GM19193 (cell line): ENCODE measurements around the gene PYGO2.

Experiments used
- POLR2A ChIP-seq: IDR thresholded peaks from 4 replicates; pipeline ENCODE4 v1.6.1; 2011; ENCODE audit not compliant: insufficient read depth, insufficient read length; ENCODE audit errors: extremely low read depth

Gene PYGO2

GRCh38 chr1:154948079-154948478 is 13.5 kb downstream of the PYGO2 start:
- no peak for TF ChIP-seq POLR2A

DNA sequence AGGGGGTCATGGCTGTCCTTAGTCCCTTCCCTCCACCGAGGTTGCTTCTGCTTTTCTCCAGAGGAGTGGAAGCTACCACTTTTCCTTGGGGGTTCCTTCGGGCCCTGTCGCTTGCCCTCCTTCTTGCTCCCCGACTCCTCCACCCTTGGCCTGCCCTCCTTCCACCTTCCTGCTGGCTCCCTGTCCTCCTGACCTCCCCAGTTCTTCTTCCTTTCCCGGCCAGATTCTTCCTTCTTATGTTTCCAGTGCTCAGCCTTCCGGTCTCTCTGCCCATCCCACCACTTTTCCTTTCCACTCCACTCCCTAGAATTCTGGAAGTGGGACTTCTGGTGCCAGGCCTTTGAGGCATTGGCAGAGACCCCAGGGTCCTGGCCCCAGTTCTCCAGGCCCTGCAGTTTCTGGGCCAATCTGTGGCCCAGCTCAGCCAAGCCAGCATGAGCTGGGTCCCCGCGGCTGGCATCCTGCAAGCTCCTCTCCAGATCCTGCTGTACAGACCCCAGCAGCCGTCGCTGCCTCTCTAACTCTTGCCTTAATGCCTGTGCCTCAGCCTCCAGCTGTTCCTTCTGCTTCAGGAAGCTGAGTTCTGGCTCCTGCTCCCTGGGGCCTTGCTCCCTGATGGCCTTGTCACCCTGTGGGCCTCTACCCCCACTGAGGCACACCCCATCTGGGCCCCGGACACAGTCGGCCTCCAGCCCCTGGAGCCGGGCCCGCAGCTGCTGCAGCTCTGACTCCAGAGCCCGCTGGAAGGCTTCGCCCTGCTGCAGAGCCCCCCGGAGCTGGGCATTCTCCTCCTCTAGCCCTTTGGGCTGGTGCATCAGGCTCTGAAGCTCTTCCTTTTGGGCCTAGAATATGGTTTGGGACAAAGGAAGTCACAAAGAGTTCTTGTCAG is 15.4 kb downstream of the PYGO2 start:
- TF ChIP-seq POLR2A, result no peak

- TF ChIP-seq POLR2A, result no peak
Measured at GRCh38 chr1:154945160-154945961, 16.2 kb downstream of the PYGO2 start.

DNA sequence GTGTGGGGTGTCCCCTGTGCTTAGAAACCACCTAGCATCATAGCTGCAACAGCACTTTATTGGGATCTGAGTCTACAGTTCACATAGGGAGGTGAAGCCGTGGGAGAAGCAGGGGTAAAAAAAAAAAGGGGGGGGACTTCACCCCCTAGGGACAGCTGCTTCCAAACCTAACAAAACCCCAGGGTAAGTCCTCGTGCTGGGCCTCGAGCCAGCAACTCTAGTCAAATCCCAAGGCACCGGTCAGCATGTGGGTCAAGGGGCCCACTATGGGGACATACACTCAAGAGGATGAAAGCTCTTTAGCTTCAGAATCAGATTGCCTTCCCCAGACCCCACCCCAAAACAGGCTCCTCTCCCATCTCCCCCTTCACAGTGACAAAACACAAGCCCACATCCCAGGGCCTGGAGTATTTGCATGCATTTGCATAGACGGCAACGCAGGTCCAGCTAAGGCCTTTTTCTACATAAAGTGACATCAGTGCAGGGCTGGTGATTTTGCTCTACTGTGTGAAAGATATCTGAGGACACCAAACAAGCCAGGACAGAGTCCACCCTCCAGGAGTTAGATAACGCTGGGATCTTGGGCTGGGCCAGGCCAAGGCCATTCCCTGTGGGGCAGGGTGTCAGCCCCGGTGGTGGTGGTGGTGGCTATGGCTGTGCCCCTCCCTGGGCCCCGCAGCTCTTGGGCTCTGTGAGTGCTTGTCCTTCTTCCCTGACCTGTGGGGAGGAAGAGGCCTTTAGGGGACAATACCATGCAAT is 17.0 kb downstream of the PYGO2 start:
- TF ChIP-seq POLR2A, result no peak

GRCh38 chr1:154943649-154944400 is 17.8 kb downstream of the PYGO2 start:
- TF ChIP-seq POLR2A, result no peak

- TF ChIP-seq POLR2A, result no peak
Measured at GRCh38 chr1:154941333-154942013, 20.1 kb downstream of the PYGO2 start.

DNA sequence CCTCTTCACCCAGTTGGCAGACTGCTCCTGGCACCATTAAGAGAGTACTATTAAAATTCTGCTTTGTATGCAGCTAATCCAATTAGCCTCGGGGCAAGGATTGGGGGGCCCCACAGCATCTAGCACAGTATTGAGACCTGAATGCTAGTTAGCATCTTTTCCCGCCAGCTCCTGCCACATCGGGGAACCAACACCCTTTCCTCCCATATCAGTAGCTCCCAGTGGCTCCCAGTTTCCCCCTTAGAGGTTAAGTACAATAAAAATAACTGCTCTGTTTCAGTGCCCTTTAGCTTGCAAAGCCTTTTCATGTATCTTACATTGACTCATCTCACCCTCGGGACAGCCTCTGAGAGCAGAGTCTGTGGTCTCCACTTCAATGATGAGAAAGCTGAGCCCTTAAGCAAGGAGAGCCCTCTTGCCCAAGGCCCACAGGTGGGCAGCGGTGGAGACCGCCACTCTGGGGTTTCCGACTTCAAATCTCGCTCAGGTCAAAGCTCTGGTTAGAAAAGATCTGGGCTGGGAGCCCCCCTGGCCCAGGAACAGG is 20.9 kb downstream of the PYGO2 start:
- no peak for TF ChIP-seq POLR2A

- no peak for TF ChIP-seq POLR2A
Measured at GRCh38 chr1:154940213-154940560, 21.4 kb downstream of the PYGO2 start.

GRCh38 chr1:154938604-154939399 is 22.8 kb downstream of the PYGO2 start:
- TF ChIP-seq POLR2A, result no peak

DNA sequence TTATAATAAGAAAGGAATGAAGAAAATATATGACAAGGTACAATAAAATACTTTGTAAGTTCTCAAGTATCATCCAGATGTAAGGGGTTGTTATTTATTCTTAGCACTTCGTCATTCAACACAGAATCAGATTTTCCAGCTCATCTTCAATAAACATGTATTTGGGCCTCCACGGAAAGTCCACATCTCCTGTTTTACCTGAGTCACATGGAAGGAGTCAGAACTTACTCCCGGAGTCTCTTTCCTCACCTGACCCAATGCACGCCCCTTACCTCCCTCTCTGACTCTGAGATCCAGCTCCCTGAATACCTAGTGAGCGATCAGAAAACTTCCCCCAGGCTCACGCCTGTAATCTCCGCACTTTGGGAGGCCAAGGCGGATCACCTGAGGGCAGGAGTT is 23.6 kb downstream of the PYGO2 start:
- TF ChIP-seq POLR2A, result no peak

DNA sequence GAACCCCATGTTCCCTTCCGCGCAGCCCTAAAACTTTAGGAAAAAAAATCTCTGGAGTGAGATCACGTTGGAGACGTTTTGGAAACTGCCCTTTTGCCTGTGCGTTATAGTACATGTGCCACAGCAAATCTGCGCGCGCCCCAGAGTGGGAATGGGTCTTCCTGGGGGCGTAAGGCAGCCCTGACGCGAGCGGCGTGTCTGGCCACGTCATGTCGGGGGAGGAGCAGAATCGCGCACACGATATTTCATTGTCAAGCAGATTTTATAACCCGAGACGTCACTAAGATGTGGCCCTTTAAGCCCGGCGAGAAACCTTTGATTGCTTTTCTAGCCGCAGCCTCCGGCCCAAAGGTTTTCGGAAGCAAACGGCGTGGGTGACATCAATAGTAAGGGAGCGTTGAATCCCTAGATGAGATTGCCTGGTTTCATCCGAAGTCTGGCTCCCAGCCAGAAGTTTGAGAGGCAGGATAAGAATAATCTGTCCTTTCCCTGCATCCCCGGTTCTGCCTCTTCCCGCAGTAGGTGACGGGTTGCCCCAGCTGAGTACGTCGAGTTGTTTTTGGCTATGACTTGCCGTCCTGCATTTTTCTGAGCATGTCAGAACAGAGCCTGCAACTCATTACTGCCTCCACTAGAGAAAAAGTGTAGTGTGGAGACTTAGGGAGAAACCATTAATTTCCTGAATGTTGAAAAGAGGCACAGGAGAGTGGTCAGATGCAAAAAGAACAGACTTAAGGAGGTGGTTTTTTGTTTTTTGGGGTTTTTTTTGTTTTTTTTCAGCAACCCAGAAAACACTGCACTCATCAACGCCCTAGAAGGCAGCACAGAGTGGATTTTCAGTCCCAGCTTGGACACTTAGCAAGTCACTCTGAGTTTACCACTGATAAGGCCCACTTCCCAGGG is 24.2 kb downstream of the PYGO2 start:
- peak; percentile 56 for TF ChIP-seq POLR2A

DNA sequence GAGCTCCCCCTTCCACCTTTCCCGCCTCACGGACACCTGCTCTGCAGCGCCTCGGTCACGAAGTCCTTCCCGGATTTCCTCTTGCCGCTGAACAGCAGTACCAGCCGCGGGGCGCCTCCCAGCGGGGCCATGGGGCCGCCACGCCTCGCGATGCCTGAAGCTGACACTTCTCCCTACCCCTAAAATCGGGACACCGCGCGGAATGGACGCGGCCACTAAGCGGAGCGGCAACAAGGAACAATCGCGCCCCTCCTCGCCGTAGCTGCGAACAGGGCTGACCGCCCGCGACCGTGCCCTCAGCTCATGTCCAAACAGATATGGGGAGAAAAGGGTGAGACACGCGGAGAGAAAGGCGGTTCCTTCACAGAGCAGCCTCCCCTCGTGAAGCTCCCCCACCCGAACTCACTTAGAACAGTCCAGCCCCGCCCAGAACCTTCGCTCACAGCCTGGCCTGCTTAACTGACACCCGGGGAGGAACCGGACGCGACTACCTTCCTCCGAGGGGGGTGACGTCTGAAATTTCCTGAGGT is 25.0 kb downstream of the PYGO2 start, which contains the start of gene PMVK:
TSS of gene PMVK (minus strand) at position 165 of the 530 bp plus-strand sequence. CDS start at position 131, 34 bp downstream.
- TF ChIP-seq POLR2A, result peak; percentile 85
